H1 (cell line): ENCODE measurements around the gene SOX1. TPM values are rescaled to one million over a fixed set of nuclear protein-coding genes. Genes with fewer than 3 reads are reported as not detected.
A peak's percentile ranks its signal among the peaks of the same experiment; 100 is the strongest.

Experiments
- ASH2L ChIP-seq: fragments of 200-600, 300-600 bp; sonication (generic); IDR thresholded peaks from one replicate; pipeline ENCODE4 v1.7.1; 2017; ENCODE audit warnings: low read length
- CTBP2 ChIP-seq: IDR thresholded peaks from 2 replicates; pipeline ENCODE4 v1.7.0; 2011; ENCODE audit warnings: borderline replicate concordance, mild to moderate bottlenecking, moderate library complexity, mixed read lengths, low read length; ENCODE audit not compliant: insufficient read depth, insufficient read length
- JUN ChIP-seq: IDR thresholded peaks from 2 replicates; pipeline ENCODE4 v1.6.1; 2011; ENCODE audit warnings: low read depth, mild to moderate bottlenecking, improper control_type of control experiment, low read length
- NANOG ChIP-seq: IDR thresholded peaks from 2 replicates; pipeline ENCODE4 v1.6.1; 2011; ENCODE audit warnings: low read length, low read depth, mild to moderate bottlenecking, inconsistent platforms; ENCODE audit not compliant: insufficient read depth, poor library complexity, severe bottlenecking
- RAD21 ChIP-seq, 2 experiments: IDR thresholded peaks in 1 of 2; conservative IDR thresholded peaks in 1 of 2; 2 replicates each; pipeline ENCODE4 v1.6.1; 2011; ENCODE audit warnings: low read depth in 2 of 2, low read length in 2 of 2, improper control_type of control experiment in 1 of 2, inconsistent platforms in 1 of 2, mild to moderate bottlenecking in 1 of 2, moderate library complexity in 1 of 2
- RBBP5 ChIP-seq: IDR thresholded peaks from 2 replicates; pipeline ENCODE4 v1.7.1; 2012; ENCODE audit warnings: low read depth, mild to moderate bottlenecking, inconsistent platforms, low read length, moderate library complexity, borderline replicate concordance
- SAP30 ChIP-seq: fragments of 300-600 bp; sonication (generic); IDR thresholded peaks from 2 replicates; pipeline ENCODE4 v1.7.1; 2012; ENCODE audit warnings: low read length, moderate library complexity, mild to moderate bottlenecking, inconsistent platforms; ENCODE audit not compliant: insufficient read depth, insufficient replicate concordance
- TBP ChIP-seq: IDR thresholded peaks from 2 replicates; pipeline ENCODE4 v1.6.1; 2011; ENCODE audit warnings: low read depth, low read length, improper control_type of control experiment
- TEAD4 ChIP-seq: IDR thresholded peaks from 2 replicates; pipeline ENCODE4 v1.6.1; 2012; ENCODE audit warnings: low read depth, low read length, inconsistent platforms, mixed read lengths
- polyA plus RNA-seq, 7 experiments: library from polyadenylated mRNA; depleted of rRNA in 3 of 7; stranded (reverse) in 5 of 7; unstranded in 2 of 7; fragments of >200 nt in 5 of 7; fragments of 200-250 nt in 2 of 7; gene quantifications; 1 replicate in 5 of 7; 2 replicates in 1 of 7; 4 replicates in 1 of 7; pipeline versions ENCODE4 v1.2.1 to v1.2.3, GENCODE V29; 2011 to 2013; ENCODE audit warnings: missing spikeins in 2 of 7, mixed read lengths in 2 of 7
- total RNA-seq: library from RNA; stranded (reverse); fragmentation: NEBNext Ultra II Directional; extraction: Animal tissue kit (Norgen Biotek cat#: 25700); gene quantifications from 2 replicates; pipeline ENCODE4 v1.2.1, GENCODE V29; 2021
- TF ChIP-seq, protein P1 (sequence below): IDR thresholded peaks from 2 replicates; pipeline ENCODE4 v1.6.1; 2012; ENCODE audit warnings: inconsistent platforms
- TF ChIP-seq, protein P2 (sequence below): IDR thresholded peaks from 2 replicates; pipeline ENCODE4 v1.6.1; 2012; ENCODE audit warnings: inconsistent platforms

SOX1 gene
- total and polyA plus RNA-seq, 2 of the 8 experiments (the other 6 are each of a cell fraction or from before 2014, with no cell fraction given) = 0.03 to 0.09 TPM

- TF ChIP-seq TBP (peak; percentile 40; the same call in 1 of the 2 replicates), JUN (no peak), ASH2L (peak; percentile 53), NANOG (no peak), RBBP5 (peak; percentile 39; the same call in 1 of the 2 replicates), SAP30 (no peak), RAD21 (IDR thresholded peaks at IDR 0.05 in 1 of 2, conservative IDR thresholded peaks at IDR 0.05 in 1 of 2; ENCODE audit: low read depth in 2 of 2, low read length in 2 of 2) (no peak), TEAD4 (peak; percentile 76; the same call in 1 of the 2 replicates), CTBP2 (no peak)
- TF ChIP-seq, protein P1, sequence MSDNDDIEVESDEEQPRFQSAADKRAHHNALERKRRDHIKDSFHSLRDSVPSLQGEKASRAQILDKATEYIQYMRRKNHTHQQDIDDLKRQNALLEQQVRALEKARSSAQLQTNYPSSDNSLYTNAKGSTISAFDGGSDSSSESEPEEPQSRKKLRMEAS = peak; percentile 83
- TF ChIP-seq, protein P2, sequence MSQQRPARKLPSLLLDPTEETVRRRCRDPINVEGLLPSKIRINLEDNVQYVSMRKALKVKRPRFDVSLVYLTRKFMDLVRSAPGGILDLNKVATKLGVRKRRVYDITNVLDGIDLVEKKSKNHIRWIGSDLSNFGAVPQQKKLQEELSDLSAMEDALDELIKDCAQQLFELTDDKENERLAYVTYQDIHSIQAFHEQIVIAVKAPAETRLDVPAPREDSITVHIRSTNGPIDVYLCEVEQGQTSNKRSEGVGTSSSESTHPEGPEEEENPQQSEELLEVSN = peak; percentile 83
- TF ChIP-seq, all 59 proteins: peak for 13
Measured at GRCh38 chr13:112103961-112104880, 37.3 kb downstream of the SOX1 start (continued).
